ENCODE measurements around the gene UGT1A8. TPM values are rescaled to one million over a fixed set of nuclear protein-coding genes. Genes with fewer than 3 reads are reported as not detected.

UGT1A8 gene
- total RNA-seq, 1 donor from 2014 or later = not detected

DNA sequence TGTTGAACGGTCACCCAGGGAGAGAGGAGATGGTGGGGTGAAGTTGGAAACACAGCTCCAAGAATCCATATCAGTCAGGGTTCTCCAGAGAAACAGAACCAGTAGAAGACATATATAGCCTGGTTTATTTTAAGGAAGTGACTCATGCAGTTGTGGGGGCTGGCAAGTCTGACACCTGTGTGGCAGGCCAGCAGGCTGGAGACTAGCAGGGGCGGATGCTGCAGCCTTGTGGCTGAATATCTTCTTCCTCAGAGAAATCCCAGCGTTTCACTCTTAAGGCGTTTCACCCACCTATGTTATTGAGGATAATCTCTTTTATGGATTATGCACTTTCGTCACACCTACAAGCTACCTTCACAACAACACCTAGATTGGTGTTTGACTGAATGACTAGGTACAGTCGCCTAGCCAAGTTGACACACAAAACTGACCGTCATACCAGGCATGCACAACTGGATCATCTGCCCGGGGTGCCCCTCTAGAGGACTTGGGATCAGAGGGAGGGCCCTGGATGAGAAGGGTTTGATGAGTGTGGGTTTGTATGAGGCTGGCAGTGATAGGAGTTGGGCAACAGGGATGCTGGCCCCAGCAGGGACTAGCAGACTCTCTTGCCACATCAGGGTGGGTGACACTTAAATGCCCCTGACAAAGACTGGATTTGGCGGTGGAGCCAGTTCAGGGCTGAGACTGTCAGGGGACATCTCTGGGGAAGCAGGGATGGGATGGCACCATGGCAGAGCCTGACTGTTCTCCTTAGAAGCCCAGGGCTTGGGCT, 184.1 kb downstream of the UGT1A8 start:
- no peaks in the 10 kb centered on the region for H3K36me3 Mint-ChIP-seq (ENCODE audit: low read depth)
- CTCF ChIA-PET = no interaction called here
- H3K27me3 Mint-ChIP-seq = peaks cover 16% of the 10 kb centered on the region
- intact Hi-C loops (cut with micrococcal nuclease) = no loop called here
- no peaks in the 10 kb centered on the region for H3K4me1 Mint-ChIP-seq
- ATAC-seq (ENCODE audit: low read depth) (no peak), DNase-seq (no peak)
- H3K4me3 Mint-ChIP-seq = no peak overlapping the region
- TF ChIP-seq, protein P1, sequence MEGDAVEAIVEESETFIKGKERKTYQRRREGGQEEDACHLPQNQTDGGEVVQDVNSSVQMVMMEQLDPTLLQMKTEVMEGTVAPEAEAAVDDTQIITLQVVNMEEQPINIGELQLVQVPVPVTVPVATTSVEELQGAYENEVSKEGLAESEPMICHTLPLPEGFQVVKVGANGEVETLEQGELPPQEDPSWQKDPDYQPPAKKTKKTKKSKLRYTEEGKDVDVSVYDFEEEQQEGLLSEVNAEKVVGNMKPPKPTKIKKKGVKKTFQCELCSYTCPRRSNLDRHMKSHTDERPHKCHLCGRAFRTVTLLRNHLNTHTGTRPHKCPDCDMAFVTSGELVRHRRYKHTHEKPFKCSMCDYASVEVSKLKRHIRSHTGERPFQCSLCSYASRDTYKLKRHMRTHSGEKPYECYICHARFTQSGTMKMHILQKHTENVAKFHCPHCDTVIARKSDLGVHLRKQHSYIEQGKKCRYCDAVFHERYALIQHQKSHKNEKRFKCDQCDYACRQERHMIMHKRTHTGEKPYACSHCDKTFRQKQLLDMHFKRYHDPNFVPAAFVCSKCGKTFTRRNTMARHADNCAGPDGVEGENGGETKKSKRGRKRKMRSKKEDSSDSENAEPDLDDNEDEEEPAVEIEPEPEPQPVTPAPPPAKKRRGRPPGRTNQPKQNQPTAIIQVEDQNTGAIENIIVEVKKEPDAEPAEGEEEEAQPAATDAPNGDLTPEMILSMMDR (IDR thresholded peaks at IDR 0.05) = no peak
- no peak overlapping the region for H3K27ac Mint-ChIP-seq
- H3K9me3 Mint-ChIP-seq = peaks cover 2% of the 10 kb centered on the region
- POLR2A ChIA-PET = no interaction called here

DNA sequence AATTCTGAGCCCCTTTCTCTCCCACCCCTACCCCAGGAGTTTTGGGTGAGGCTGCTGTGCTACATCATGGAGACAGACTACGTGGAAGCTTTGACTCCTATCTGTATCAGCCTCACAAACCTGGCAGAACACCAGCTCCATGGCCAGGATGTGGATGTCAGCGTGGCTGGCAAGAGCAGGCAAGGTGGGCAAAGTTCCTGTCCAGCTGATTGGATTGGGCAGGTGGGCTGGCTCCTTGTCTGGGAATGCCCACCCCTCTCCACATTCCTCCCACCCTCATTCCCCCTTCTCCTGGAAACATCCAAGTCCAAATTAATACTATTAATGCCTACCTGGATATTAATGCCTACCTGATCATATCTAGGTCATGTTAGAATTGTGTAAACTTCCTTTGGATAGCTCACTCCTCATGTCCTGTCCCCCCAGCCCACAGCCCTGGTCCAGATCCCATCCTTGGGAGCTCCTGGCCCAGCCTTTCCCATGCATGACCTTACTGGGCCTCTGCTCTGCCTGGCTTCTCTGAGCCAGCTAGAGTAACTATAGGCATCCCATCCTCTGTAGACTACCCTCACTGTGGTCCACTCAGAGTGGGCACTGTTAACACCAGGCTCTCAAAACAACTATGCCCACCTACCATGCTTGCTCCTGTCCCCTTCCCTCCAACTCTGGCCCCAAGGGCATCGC, 184.8 kb downstream of the UGT1A8 start:
- no peaks in the 10 kb centered on the region for H3K4me1 Mint-ChIP-seq
- peaks cover 2% of the 10 kb centered on the region for H3K9me3 Mint-ChIP-seq
- TF ChIP-seq, protein P1 (IDR thresholded peaks at IDR 0.05) = no peak
- CTCF ChIA-PET = no interaction called here
- no peak for ATAC-seq (ENCODE audit: low read depth)
- no peak overlapping the region for H3K4me3 Mint-ChIP-seq
- H3K27ac Mint-ChIP-seq = no peak overlapping the region
- intact Hi-C loops (cut with micrococcal nuclease) = no loop called here
- H3K27me3 Mint-ChIP-seq = peaks cover 16% of the 10 kb centered on the region
- no peaks in the 10 kb centered on the region for H3K36me3 Mint-ChIP-seq (ENCODE audit: low read depth)
- POLR2A ChIA-PET = no interaction called here
- no peak for DNase-seq

DNA sequence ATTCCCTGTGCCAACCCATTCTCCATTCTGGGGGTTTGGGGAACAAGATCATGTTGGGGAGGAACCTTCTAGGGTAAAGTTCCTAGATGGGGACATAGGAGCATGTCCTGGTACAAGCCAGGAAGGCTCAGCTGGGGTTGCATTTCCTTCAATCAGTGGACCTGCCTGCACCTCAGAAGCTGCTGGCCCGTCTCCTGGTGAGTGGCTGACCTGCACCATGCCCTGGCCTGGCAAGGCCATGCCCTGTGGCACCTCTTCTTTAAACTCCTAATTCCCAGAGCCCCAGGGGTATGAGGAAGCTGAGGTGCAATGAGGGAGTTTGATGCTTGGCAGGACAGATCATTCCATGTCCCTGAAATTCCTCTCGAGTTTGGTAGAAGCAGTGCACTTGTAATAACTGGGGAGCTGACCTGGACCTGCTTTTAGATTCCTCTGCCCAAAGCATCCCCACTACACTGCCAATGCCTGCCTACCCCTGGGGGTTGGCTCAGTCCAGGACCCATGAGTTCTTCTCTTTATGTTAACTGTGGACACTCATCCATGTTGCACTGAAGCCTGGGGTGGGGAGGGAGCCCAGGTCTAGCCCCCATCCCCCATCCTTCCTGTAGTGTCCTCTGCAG, 186.0 kb downstream of the UGT1A8 start:
- Mint-ChIP-seq H3K27ac (no peak overlapping the region), H3K36me3 (ENCODE audit: low read depth) (no peaks in the 10 kb centered on the region), H3K27me3 (peaks cover 16% of the 10 kb centered on the region), H3K4me3 (no peak overlapping the region), H3K9me3 (peaks cover 2% of the 10 kb centered on the region), H3K4me1 (no peaks in the 10 kb centered on the region)
- TF ChIP-seq, protein P1 (IDR thresholded peaks at IDR 0.05) = no peak
- ATAC-seq (ENCODE audit: low read depth) = no peak
- ChIA-PET POLR2A (no interaction called here), CTCF (no interaction called here)
- intact Hi-C loops (cut with micrococcal nuclease) = no loop called here
- DNase-seq = no peak

DNA sequence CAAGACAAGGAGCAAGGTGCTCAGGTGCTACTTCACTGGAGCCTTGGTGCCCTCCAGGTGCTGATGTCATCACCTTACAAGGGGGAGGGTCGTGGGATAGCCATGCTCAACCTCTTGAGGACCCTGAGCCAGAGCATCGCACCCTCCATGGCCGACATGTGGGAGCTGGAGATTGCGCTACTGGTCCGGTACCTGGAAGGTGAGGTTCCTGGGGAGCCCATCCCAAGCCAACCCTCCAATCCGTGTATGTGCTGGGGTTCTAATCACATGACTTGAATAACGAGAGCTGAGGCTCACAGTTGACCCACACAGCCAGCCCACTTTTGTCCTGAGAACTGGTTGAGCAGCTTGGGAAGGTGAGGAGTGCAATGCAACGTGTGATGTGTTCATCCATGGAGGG, 186.6 kb downstream of the UGT1A8 start:
- no peak for DNase-seq

More for the DNA sequence above, 186.6 kb downstream of the UGT1A8 start:
- TF ChIP-seq, protein P1 (IDR thresholded peaks at IDR 0.05) = no peak
- Mint-ChIP-seq H3K4me1 (no peaks in the 10 kb centered on the region), H3K27me3 (peaks cover 16% of the 10 kb centered on the region), H3K9me3 (peaks cover 2% of the 10 kb centered on the region), H3K4me3 (no peak overlapping the region), H3K27ac (no peak overlapping the region), H3K36me3 (ENCODE audit: low read depth) (no peaks in the 10 kb centered on the region)
- no peak for ATAC-seq (ENCODE audit: low read depth)
- intact Hi-C loops (cut with micrococcal nuclease) = no loop called here
- POLR2A ChIA-PET = no interaction called here
- CTCF ChIA-PET = no interaction called here

Measured in activated B cell treated with CpG ODN at 0.5 μM for 24 hours (primary cell).